GM19455 (cell line): ENCODE data around the gene AAR2.

Source experiments
- ATAC-seq: cut with Tn5 transposase; IDR thresholded peaks from one replicate; pipeline ENCODE4 v1.9.1; 2021; ENCODE audit not compliant: unreplicated experiment

The AAR2 gene

DNA sequence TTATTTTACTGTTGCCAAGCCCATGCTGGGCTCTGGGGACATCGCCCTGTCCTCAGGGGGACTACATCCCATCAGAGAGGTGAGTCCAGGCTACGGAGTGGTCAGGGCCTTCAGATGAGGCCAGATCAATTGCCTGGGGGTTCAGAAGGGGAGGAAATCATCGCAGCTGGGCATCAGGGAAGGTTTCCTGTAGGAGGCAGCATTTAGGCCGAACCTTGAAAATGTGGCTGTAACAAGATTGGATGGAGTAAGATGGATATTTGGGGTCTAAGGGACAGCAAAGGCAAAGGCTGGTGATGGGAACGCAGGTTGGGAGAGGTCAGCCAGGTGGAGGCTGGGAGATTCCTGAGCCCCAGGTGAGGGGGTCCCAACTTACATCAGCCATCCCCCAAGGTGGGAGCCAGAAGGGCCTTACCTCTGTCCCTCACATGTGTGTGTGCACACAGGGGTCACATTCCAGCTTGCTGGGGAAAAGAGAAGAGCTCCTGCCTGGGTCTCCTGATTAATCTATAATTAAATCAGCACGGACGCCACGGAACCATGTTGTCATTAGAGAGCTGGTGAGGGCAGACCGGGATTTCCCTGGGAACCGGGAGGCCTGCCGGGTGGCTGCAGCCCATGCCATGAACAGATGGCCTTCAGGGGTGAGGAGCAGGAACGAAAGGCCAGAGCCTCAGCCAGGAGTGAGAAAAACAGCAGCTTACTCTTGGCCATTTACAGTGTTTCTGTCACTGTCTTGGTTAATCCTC, 39.3 kb downstream of the AAR2 start:
- ATAC-seq, result no peak

DNA sequence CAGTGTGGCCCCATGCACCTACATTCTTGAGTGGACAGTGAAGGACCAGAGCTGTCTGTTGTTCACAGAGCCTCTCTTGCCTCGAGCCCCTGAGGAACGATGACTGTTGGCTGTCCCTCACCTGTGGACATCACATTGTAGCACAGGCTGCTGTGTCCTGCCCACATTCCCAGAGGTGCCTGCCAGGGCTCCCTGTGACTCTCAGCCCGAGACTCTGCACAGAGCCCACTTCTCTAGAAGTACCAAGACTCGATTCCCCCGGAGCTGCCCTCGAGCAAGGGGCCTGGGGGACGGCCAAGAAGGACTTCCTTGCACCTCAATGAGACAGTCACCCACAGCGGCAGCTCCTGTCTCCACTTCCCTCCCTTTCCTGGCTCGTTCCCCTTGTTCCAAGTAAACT, 41.3 kb downstream of the AAR2 start:
- ATAC-seq, result no peak

DNA sequence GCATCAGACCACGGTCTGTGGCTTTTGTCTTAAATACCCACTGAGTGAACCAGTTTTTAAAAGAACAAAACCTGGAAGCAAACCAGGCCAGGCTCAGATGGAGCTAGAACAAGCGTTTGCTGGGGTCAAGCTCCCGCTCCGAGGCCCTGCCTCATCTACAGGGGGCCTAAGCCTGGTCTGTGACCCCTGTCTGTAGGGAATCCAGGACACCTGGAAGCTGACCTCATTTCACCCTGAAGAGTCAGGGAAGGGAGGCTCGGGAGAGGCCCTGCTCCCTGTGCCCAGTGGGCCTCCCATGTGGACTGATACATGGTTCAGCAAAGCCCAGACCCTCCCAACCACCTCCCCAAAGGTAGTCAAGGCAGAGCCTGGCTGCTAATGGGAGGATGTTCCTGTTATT, 43.1 kb downstream of the AAR2 start:
- no peak for ATAC-seq

DNA sequence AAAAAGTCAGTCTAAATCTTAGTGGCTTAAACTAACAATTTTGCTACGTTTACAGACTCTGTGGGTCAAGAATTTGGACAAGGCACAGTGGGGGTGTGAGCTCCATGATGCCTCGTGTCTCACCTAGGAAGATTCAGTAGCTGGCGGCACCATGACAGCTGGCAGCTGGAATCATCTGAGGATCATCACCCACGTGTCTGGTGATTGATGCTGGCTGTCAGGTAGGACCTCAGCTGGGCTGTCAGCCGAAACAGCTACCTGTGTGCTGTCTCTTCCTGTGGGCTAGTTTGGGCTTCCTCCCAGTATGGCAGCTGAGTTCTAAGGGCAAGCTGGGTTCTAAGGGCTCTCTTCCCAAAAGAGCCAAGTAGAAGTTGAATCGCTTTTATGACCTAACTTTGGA, 43.5 kb downstream of the AAR2 start:
- ATAC-seq, result no peak

DNA sequence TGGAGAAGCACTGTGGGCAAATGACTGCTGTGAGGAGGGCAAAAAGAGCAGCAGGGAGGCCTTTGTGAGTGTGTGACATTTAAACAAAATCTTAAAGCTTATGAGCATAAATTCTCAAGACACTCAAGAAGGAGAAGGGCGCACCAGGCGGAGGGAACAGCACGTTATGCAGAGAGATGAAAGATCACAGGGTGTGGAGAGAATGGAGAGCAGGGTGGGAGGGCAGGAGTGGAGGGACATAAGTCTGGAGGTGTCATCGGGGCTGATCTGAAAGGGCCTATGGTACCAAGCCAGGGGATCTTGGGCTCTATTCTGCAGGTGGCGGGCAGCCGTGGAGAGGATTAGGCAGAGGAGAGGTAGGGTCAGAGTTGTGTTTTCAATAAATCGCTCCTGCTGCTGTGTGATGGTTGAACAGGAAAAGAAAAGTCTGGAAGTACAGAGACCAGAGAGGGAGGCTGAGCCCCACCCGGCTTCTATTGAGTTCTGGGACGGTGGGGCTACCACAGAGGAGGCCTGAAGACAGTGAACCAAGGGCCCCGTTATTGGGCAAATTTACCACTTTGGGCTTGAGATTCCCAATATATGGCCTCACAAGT, 45.6 kb downstream of the AAR2 start:
- ATAC-seq, result no peak

DNA sequence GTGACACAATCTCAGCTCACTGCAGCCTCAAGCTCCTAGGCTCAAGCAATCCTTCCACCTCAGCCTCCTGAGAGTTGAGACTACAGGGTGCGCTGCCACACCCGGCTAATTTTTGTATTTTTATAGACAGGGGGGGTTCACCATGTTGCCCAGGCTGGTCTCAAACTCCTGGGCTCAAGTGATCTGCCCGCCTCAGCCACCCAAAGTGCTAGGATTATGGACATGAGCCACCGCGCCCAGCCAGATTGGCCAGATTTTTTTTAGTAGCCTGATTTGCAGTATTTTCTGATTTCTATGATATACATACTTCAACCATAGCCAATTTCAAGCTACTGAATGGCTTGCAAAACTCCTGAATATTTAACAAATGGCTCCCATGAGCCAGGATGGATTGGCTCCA, 48.5 kb downstream of the AAR2 start:
- no peak for ATAC-seq

DNA sequence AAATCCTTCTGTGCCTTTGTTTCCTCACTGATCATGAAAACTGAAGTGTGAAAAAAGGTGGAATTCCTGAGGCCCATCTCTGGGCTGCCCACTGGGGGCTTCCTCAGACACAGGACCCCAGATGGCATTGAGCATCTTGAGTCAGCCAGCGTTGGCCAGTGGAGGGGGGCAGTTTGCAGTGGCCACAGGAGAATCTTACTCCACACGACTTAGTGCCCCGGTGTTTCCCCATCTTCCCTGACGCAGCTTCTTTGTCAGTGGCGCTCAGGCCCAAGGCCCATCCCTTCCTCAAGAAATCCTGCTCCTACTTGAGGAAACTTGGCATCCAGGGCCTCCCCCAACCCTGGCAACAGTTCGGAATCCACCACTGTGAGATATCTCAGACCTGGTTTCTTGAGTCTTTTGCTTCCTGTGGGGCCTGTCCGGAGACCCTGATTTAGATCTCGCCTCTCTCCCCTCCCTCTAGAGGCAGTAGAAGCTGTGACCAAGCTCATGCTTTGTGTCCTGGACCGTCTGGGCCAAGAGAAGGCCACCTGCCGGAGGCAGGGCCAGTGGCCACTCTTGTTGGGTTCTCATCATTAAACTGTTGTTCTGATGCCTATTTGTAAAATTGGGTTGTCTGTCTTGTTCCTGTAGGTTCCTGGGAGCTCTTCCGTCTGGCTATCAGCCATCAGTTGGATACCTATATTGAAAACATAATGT, 49.6 kb downstream of the AAR2 start:
- no peak for ATAC-seq

DNA sequence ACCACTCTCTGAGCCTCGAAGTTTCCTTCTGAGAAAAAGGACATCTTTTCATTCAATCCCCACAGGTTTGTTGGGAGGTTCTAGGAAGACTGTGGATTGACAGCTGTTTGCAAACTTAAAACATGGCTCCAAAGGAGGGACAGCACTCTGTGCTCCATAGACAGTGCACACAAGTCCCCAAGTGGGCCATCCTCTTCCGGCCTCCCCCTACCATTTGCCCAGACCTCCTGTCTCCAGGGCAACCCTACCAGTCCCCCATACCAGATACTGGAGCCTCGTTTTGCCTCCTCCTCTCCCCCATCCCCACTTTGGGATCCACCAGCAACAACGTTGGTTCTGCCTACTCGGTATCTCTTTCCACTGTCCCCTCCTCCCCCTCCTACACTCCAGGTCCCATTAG, 61.4 kb downstream of the AAR2 start:
- no peak for ATAC-seq

DNA sequence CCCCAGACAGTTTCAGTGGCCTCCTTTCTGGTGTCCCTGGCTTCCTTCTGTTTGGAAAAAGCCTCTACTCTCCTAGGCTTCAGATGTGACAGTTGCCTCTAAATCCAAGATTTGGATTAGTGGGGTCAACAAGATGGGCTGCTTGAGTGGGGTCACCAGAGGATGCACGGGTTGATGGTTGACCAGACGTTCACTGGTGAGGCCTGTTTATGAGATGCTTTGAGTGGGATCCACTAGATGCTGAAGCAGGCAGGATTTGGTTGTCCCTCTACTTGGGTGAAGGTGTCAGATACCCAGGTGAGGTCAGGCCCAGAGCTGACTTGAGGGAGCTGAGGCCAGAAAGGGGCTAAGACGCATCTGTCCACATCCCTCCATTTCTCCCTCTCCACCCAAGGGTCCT, 61.8 kb downstream of the AAR2 start:
- ATAC-seq, result no peak

DNA sequence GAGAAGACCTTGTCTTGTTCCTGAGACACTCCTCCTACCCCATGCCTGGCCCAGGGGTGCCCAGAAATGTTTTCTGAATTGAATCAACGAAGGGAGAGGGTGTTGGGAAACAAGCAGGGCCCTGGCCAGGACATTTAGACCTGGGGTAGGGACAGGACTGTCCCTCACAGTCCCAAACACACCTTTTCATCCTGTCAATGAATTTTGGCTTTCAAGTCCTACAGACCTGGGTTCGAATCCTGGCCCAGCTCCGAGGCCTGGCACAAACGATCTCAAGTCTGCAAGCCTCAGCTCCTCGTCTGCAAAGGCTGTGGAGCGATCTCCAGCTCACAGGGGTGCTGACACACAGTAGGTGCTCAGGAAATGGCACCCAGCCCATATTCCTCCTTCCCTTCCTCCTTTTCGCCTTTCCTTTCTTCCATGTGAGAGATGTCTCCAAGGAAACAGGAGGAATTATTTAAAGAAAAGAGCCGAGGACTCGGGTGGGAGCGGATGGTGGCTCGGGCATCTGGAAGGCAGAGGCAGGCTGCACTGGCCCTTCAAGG, 62.6 kb downstream of the AAR2 start:
- no peak for ATAC-seq

DNA sequence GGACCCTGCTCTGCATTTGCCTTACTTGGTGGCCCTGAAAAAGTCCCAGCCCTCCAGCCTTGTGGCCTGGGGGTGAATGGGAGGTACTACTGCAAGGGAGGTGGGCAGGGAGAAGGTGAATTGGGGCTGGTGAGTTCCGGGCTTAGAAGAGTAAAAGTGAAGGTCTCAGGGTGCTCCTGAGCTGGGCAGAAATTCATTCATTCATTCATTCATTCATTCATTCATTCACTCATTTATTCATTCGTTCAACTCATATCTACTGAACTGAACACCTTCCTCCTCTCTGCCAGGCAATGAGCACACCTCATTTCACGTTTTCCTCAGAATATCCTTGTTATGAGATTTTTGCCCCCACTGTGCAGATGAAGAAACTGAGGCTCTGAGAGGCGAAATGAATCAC, 63.2 kb downstream of the AAR2 start:
- ATAC-seq, result no peak

DNA sequence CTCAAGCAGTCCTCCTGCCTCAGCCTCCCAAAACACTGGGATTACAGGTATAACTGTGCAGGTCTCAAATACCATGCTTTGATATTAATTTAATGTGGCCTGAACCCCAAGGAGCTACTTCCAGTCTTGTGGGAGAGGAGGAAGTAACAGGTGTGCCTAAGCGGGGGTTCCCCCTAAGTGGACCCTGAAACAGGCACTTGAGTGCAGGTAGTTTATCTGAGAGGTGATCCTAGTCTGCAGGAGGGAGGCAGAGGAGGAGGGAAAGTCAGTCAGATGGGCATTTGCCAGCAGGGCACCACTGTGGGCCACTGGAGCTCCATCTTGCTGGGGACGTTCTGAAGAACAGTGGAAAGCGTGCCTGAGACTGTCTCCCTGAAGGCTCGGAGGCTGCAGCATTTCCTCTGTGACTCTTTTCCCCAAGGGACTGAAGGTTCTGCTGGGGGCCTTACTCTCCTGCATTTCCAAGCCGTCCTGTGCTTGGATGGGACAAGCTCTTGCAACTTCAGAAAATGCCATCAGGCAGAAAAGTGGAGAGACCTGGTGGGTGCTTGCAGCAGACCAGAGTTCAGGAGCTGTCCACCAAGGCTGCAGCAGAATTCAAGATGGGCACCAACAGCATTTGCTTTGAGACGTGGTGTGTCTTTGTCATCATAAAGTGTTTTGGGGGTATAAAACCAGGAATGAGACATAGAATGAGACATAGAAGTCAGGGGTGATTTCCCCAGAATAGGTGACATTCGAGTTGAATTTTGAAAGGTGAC, 65.3 kb downstream of the AAR2 start:
- no peak for ATAC-seq

DNA sequence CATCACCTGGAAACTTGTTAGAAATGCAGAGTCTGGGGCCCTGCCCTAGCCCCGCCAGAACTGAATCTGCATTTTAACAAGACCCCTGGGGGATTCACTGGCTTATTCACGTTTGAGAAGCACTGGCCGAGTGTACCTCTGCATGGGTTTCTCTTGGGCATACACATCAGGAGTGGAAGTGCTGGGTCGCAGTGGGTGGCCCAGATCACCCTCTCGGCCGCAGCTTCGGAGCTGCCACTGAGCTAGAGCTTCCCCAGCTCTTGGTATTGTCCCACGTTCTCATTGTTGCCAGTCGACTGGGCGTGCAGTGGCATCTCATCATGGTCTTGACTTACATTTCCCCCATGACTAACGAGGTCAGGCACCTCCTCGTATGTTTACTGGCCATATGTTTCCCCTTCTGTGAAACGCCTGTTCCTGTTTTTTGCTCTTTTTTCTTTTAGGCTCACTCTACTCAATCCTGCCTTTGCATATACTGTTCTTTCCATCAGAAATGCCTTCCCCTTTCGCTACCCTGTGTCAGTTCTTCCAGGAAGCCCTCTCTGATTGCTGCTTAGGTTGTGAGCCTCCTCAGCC, 66.8 kb downstream of the AAR2 start:
- ATAC-seq, result no peak

DNA sequence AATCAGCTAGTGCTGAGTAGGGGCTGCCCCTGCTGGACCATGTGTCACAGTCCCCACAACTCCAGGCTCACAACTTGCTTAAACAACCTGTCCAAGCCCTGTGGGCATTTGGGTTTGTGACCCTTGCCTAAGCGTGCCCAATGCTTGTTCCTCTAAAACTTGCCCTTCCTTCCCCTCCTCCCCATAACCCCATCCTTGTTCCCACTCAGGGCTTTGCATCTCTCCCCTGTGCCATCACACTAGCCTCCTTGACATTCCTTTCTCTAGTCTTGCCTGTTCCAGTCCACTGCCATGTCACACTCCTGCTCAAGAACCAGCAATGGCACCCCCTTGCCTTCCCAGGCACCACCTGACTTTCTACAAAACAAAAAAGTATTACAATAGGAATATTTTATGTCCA, 67.6 kb downstream of the AAR2 start:
- no peak for ATAC-seq

DNA sequence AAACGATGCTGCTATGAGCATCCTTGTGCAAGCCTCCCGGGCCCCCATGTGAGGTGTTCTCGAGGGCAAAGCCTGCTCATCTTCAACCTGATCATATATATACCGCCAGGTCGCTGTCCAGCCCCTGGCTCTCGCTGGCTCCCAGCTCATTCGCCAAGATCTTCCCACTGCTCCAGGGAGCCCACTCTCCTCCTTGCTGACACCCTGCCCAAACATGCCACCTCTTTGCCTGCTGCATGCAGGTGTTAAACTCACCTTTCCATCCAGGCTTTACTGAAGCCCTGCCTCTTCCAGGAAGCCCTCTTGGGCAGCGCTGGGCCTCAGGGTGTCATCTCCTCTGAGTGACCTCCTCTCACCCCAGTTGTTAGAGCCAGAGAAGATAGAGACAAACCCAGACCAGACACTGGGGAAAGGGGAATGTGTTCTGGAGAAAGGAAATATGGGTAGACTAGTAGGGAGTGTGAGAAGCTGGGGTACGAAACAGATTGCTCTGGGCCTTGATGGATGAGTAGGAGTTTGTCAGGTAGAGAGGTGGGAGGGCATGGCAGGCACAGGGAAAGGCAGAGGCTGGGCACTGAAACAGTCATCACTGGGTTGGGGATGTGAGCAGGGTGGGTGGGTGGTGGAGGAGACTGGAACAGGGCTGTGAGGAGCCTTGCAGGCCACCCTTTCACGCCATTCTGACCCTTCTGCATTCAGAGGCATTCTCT, 68.7 kb downstream of the AAR2 start:
- ATAC-seq, result no peak

DNA sequence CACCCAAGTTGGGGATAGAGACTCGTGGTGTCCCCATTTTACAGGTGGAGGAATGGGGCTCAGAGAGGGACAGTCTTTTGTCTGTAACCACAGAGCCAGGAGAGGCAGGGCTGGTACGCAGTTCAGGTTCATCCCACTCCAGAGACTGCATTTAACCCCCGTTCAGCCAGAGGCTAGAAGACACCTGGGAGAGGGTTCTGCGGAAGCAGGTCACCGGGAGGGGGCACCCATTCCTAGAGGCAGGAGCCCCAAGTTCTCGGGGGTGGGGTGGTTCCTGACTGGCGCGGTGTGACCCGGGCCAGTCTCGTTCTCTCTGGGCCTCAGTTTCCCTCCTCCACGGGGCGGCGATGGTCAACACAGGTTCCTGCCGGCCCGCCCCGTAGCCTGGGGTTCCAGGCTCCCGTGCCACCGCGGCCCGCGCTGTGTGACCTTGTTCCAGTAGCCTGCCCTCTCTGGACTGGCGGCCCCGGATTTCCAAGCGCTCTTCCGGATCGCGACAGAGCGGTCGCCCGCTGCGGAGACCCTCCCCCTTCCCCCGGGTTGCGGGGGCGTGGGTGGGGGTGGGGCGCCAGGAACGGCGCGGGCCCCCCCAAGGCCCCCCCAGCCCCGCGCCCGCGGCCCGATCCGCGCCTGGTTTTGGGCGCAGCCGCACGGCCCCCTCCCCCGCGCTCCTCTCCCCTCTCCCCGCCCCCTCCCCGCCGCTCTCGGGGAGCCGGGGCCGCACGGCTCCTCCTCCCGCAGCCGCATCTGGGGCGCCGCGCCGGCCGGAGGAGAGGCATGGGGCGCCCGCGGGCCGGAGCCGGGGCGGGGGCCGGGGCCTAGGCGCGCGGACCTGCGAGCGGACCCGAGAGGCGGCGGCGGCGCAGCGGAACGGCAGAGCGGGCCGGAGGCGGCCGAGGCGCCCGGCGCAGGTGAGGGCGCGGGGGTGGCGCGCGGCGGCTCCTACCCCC, 69.6 kb downstream of the AAR2 start, which contains the start of gene DLGAP4:
TSS of gene DLGAP4 (plus strand) at position 738 of the 950 bp plus-strand sequence. CDS start 125,379 bp downstream, outside the sequence.
- ATAC-seq, result no peak
